H9 (cell line): ENCODE data around the gene SCGB2B2. TPM values are rescaled to one million over a fixed set of nuclear protein-coding genes. Genes with fewer than 3 reads are reported as not detected.

Experiments
- DNase-seq: peaks from one replicate; pipeline ENCODE4 v3.0.0-alpha.2; 2017
- H2AFZ ChIP-seq: one replicate; pipeline ENCODE4 v1.6.1; 2013; ENCODE audit warnings: mild to moderate bottlenecking, low read length, control low read depth, moderate library complexity
- H2AK5ac ChIP-seq: 2 replicates; pipeline ENCODE4 v1.6.1; 2013; ENCODE audit warnings: low read length, control low read depth, mixed read lengths; ENCODE audit not compliant: insufficient read length
- H2BK120ac ChIP-seq: one replicate; pipeline ENCODE4 v1.6.1; 2013; ENCODE audit warnings: low read depth, mild to moderate bottlenecking, low read length, control low read depth, inconsistent platforms; ENCODE audit not compliant: poor library complexity, severe bottlenecking
- H2BK12ac ChIP-seq: 2 replicates; pipeline ENCODE4 v1.6.1; 2013; ENCODE audit warnings: low read length, control low read depth, mixed read lengths, low read depth; ENCODE audit not compliant: insufficient read length
- H2BK15ac ChIP-seq: 2 replicates; pipeline ENCODE4 v1.6.1; 2013; ENCODE audit warnings: low read depth, low read length, control low read depth
- H2BK20ac ChIP-seq: one replicate; pipeline ENCODE4 v1.6.1; 2013; ENCODE audit warnings: low read depth, mild to moderate bottlenecking, low read length, control low read depth, inconsistent platforms; ENCODE audit not compliant: poor library complexity, severe bottlenecking
- H2BK5ac ChIP-seq: 2 replicates; pipeline ENCODE4 v1.6.1; 2013; ENCODE audit warnings: low read length, control low read depth, mixed read lengths; ENCODE audit not compliant: insufficient read length
- H3K14ac ChIP-seq: 2 replicates; pipeline ENCODE4 v1.6.1; 2013; ENCODE audit warnings: low read length, control low read depth; ENCODE audit not compliant: insufficient read depth
- H3K18ac ChIP-seq: 2 replicates; pipeline ENCODE4 v1.6.1; 2013; ENCODE audit warnings: low read depth, mild to moderate bottlenecking, mixed read lengths, low read length, control low read depth; ENCODE audit not compliant: insufficient read length
- H3K23ac ChIP-seq: 2 replicates; pipeline ENCODE4 v1.6.1; 2013; ENCODE audit warnings: low read length, control low read depth, mixed read lengths, low read depth; ENCODE audit not compliant: insufficient read length
- H3K23me2 ChIP-seq: 2 replicates; pipeline ENCODE4 v1.6.1; 2013; ENCODE audit warnings: low read depth, mild to moderate bottlenecking, mixed read lengths, low read length, control low read depth; ENCODE audit not compliant: insufficient read length, poor library complexity, severe bottlenecking
- H3K27ac ChIP-seq: 2 replicates; pipeline ENCODE4 v1.5.1; 2013; ENCODE audit warnings: low read length, control low read depth, mixed read lengths, low read depth; ENCODE audit not compliant: insufficient read length
- H3K27me3 ChIP-seq: 2 replicates; pipeline ENCODE4 v1.6.1; 2013; ENCODE audit warnings: low read length, control low read depth, inconsistent platforms; ENCODE audit not compliant: insufficient read depth
- H3K4ac ChIP-seq: 2 replicates; pipeline ENCODE4 v1.6.1; 2013; ENCODE audit warnings: low read depth, mild to moderate bottlenecking, control low read depth, inconsistent platforms, low read length, moderate library complexity
- H3K4me1 ChIP-seq: 2 replicates; pipeline ENCODE4 v1.6.1; 2013; ENCODE audit warnings: low read length, control low read depth, inconsistent platforms; ENCODE audit not compliant: insufficient read depth
- H3K4me2 ChIP-seq: 2 replicates; pipeline ENCODE4 v1.6.1; 2013; ENCODE audit warnings: low read length, control low read depth, mixed read lengths; ENCODE audit not compliant: insufficient read length, insufficient read depth
- H3K56ac ChIP-seq: 2 replicates; pipeline ENCODE4 v1.6.1; 2013; ENCODE audit warnings: low read depth, mild to moderate bottlenecking, mixed read lengths, low read length, control low read depth; ENCODE audit not compliant: insufficient read length
- H3K79me1 ChIP-seq: 2 replicates; pipeline ENCODE4 v1.6.1; 2013; ENCODE audit warnings: low read depth, mild to moderate bottlenecking, moderate library complexity, low read length, control low read depth, inconsistent platforms; ENCODE audit not compliant: insufficient read depth, poor library complexity, severe bottlenecking
- H3K79me2 ChIP-seq: 2 replicates; pipeline ENCODE4 v1.6.1; 2013; ENCODE audit warnings: low read length, control low read depth, inconsistent platforms; ENCODE audit not compliant: insufficient read depth
- H3K9ac ChIP-seq: 2 replicates; pipeline ENCODE4 v1.6.1; 2013; ENCODE audit warnings: low read length, control low read depth, mixed read lengths; ENCODE audit not compliant: insufficient read length; ENCODE audit errors: extremely low read depth
- H3K9me3 ChIP-seq: one replicate; pipeline ENCODE4 v1.6.1; 2013; ENCODE audit warnings: low read depth, low read length, inconsistent platforms; ENCODE audit not compliant: control insufficient read depth
- H3T11ph ChIP-seq: one replicate; pipeline ENCODE4 v1.6.1; 2013; ENCODE audit warnings: mild to moderate bottlenecking, low read length, control low read depth, inconsistent platforms
- H4K20me1 ChIP-seq: one replicate; pipeline ENCODE4 v1.6.1; 2013; ENCODE audit not compliant: control insufficient read depth, insufficient read length, insufficient read depth
- H4K5ac ChIP-seq: 2 replicates; pipeline ENCODE4 v1.6.1; 2013; ENCODE audit warnings: low read depth, mild to moderate bottlenecking, mixed read lengths, low read length, control low read depth; ENCODE audit not compliant: insufficient read length
- H4K8ac ChIP-seq: replicated peaks from 2 replicates; pipeline ENCODE4 v1.6.1; 2013; ENCODE audit warnings: low read length, control low read depth, mixed read lengths, low read depth; ENCODE audit not compliant: insufficient read length
- H4K91ac ChIP-seq: 2 replicates; pipeline ENCODE4 v1.6.1; 2013; ENCODE audit warnings: low read depth, mild to moderate bottlenecking, moderate library complexity, mixed read lengths, low read length, control low read depth; ENCODE audit not compliant: insufficient read length
- H3K27ac Mint-ChIP-seq, 3 experiments: 2 replicates in 2 of 3; 3 replicates in 1 of 3; pipeline ENCODE4 v1.8.0; 2020 to 2021; ENCODE audit warnings: mixed read lengths in 3 of 3, mild to moderate bottlenecking in 1 of 3, moderate library complexity in 1 of 3
- H3K27me3 Mint-ChIP-seq: 2 replicates; pipeline ENCODE4 v1.8.0; 2021; ENCODE audit warnings: low read depth, mild to moderate bottlenecking, moderate library complexity, mixed read lengths
- H3K36me3 Mint-ChIP-seq, 3 experiments: 2 replicates in 2 of 3; 3 replicates in 1 of 3; pipeline ENCODE4 v1.8.0; 2020 to 2021; ENCODE audit warnings: low read depth in 3 of 3, mixed read lengths in 3 of 3; ENCODE audit not compliant: insufficient read depth in 1 of 3
- H3K4me1 Mint-ChIP-seq, 2 experiments: 2 replicates each; pipeline ENCODE4 v1.8.0; 2020; ENCODE audit warnings: mixed read lengths in 2 of 2
- H3K4me3 Mint-ChIP-seq, 2 experiments: 2 replicates in 1 of 2; 3 replicates in 1 of 2; pipeline ENCODE4 v1.8.0; 2020 to 2021; ENCODE audit warnings: mild to moderate bottlenecking in 2 of 2, mixed read lengths in 2 of 2, moderate library complexity in 1 of 2
- H3K9me3 Mint-ChIP-seq, 2 experiments: 2 replicates in 1 of 2; 3 replicates in 1 of 2; pipeline ENCODE4 v1.8.0; 2020; ENCODE audit warnings: mild to moderate bottlenecking in 2 of 2, mixed read lengths in 2 of 2, moderate library complexity in 1 of 2
- total RNA-seq: library from RNA; stranded (reverse); gene quantifications from 2 replicates; pipeline ENCODE4 v1.2.1, GENCODE V29; 2021
- TF ChIP-seq, protein P1 (sequence below): fragments of 200-600 bp; sonication (generic); conservative IDR thresholded peaks from 3 replicates; pipeline ENCODE4 v1.8.0; 2021; ENCODE audit warnings: antibody characterized with exemption, mild to moderate bottlenecking

Gene SCGB2B2
- total RNA-seq, 1 experiment from 2014 or later: not detected

DNA sequence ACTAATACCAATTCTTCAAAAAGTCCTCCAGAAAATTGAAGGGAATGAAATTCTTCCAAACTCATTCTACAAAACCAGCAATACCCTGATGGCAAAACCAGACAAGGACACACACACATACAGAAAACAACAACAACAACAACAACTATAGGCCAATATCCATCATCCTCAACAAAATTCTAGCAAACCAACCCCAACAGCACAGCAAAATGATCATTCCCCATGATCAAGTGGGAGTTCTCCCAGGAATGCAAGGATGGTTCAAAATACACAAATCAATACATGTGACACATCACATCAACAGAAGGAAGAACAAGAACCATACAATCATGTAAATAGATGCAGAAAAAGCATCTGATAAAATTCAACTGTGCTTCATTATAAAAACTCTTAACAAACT lies 38.4 kb upstream of the SCGB2B2 start:
- Histone ChIP-seq H3K56ac (no peak overlapping the region), H2BK5ac (no peak overlapping the region), H4K91ac (no peak overlapping the region), H4K20me1 (no peaks in the 10 kb centered on the region), H2BK120ac (no peak overlapping the region), H2AK5ac (no peak overlapping the region), H3K4me2 (no peak overlapping the region), H2BK15ac (no peak overlapping the region), H2BK12ac (no peak overlapping the region), H4K8ac (no peak overlapping the region), H3T11ph (no peak overlapping the region), H3K4ac (no peak overlapping the region), H3K9ac (no peak overlapping the region), H3K23me2 (no peaks in the 10 kb centered on the region), H3K79me1 (no peaks in the 10 kb centered on the region), H3K9me3 (peaks cover 16% of the 10 kb centered on the region), H2BK20ac (no peak overlapping the region), H3K23ac (no peak overlapping the region), H3K79me2 (no peaks in the 10 kb centered on the region), H3K27ac (no peak overlapping the region), H3K4me1 (no peaks in the 10 kb centered on the region), H3K27me3 (no peaks in the 10 kb centered on the region), H3K14ac (no peak overlapping the region), H2AFZ (no peak overlapping the region), H4K5ac (no peak overlapping the region), H3K18ac (no peak overlapping the region)
- no peak for DNase-seq
- Mint-ChIP-seq H3K4me1 (peaks cover 5 to 8% of the 10 kb centered on the region in 2 experiments; a peak in 3 of 4 replicates), H3K27ac (no peak overlapping the region), H3K4me3 (no peak overlapping the region), H3K36me3 (peaks cover 9 to 11% (median 9%) of the 10 kb centered on the region in 3 experiments), H3K9me3 (peaks cover 80 to 85% of the 10 kb centered on the region in 2 experiments), H3K27me3 (peaks cover 22% of the 10 kb centered on the region)
- TF ChIP-seq, protein P1, sequence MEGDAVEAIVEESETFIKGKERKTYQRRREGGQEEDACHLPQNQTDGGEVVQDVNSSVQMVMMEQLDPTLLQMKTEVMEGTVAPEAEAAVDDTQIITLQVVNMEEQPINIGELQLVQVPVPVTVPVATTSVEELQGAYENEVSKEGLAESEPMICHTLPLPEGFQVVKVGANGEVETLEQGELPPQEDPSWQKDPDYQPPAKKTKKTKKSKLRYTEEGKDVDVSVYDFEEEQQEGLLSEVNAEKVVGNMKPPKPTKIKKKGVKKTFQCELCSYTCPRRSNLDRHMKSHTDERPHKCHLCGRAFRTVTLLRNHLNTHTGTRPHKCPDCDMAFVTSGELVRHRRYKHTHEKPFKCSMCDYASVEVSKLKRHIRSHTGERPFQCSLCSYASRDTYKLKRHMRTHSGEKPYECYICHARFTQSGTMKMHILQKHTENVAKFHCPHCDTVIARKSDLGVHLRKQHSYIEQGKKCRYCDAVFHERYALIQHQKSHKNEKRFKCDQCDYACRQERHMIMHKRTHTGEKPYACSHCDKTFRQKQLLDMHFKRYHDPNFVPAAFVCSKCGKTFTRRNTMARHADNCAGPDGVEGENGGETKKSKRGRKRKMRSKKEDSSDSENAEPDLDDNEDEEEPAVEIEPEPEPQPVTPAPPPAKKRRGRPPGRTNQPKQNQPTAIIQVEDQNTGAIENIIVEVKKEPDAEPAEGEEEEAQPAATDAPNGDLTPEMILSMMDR: no peak
